HCEC 1CT (cell line): ENCODE measurements around the gene ESYT1.
"Not testable (repeated sequence)": the region's sequence is repeated elsewhere in the genome, so short reads cannot be mapped to it uniquely, and the experiment has no call there.

Experiments used
- DNase-seq: peaks from one replicate; pipeline ENCODE4 v3.0.0-alpha.2; 2017

Gene ESYT1

DNA sequence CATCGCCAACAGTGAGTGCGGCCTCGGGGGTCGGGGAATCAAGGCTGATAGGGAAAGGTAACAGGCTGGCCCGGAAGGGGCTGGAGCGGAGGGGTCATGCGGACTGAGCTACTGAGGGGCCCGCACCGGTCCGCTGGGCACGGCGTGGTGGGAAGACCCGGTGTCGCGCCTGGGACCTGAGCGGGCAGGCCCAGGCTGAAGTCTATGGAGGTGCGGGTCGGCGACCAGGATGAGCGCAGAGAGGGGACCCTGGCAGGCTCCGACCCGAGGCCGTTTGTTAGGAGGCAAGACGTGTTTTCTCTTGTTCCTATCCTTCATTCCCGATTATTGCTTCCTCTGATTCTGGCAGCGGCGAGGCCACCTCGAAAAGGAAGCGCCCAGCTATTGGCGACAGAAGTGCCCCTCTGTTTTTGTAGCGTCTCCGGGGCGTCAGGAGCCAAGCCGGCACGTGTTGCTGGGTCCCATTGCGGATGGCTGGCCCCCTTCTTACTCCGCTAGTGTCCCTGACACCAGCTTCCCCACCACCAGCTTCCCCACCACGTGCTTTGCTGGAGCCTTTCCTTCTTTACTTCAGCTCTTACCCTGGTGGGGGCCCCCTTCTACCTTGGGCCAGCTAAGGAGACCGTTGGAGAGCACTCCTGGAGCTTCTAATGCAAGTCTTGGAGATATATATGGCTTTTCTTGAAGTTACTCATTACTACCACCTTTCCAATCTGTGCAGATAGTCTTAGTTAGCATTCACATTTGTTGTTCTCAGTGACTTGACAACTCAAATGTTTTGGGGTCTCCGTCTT lies 23.1 kb upstream of the ESYT1 start:
- DNase-seq: peak; percentile 38

GRCh38 chr12:56105609-56105902 lies 22.5 kb upstream of the ESYT1 start:
- DNase-seq: no peak

DNA sequence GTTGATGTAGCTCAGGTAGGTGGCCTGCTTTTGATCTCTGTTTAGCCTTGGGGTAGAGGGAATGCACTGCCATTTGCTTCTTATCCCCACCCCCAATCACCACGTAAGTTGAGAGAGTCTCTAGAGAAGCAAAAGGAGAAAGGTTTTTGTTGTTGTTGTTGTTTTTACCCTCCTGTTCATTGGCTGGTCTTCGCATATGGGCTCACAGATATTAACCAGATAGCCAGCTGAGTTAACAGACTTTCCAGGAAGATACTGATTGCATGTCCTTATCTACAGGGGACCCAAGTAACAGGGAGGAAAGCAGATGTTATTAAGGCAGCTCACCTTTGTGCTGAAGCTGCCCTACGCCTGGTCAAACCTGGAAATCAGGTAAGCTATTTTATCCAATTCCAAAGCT lies 20.8 kb upstream of the ESYT1 start:
- DNase-seq: no peak

- DNase-seq: no peak
Observed at GRCh38 chr12:56110571-56110970, 17.5 kb upstream of the ESYT1 start.

DNA sequence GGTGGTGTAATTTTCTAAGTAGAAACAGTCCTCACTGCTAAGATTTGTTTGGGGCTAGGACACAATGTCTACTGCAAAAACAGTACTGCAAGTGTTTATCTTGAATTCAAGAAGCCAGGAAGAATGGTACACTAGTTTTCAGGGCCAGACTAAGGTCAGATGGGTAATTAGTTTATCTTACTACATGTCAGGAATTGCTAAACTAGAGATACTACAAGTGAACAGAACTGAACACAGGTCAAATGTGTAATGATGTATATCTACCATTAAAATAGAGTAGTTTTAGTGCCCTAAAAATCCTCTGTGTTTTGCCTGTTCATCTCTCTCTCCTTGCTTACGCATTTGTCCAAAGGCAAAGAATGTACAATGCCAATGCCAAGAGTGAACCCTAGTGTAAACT lies 14.0 kb upstream of the ESYT1 start:
- DNase-seq: no peak

DNA sequence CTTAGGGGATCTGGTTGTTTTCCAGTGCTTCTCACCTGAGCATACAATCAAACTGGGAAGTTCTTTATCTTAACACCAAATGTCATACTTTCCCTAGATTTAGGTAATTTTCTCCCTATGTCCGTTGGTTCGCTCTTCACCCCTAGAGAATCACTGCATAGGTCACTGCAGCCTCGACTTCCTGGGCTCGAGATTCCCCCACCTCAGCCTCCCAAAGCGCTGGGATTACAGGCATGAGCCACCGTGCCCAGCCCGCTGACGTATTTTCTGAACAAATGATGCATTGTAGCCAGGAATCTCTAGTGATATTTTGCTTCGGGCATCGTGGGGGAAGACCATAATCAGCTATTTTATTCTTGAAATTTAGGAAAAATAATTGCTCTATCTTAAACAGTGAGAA lies 12.7 kb upstream of the ESYT1 start:
- DNase-seq: no peak

DNA sequence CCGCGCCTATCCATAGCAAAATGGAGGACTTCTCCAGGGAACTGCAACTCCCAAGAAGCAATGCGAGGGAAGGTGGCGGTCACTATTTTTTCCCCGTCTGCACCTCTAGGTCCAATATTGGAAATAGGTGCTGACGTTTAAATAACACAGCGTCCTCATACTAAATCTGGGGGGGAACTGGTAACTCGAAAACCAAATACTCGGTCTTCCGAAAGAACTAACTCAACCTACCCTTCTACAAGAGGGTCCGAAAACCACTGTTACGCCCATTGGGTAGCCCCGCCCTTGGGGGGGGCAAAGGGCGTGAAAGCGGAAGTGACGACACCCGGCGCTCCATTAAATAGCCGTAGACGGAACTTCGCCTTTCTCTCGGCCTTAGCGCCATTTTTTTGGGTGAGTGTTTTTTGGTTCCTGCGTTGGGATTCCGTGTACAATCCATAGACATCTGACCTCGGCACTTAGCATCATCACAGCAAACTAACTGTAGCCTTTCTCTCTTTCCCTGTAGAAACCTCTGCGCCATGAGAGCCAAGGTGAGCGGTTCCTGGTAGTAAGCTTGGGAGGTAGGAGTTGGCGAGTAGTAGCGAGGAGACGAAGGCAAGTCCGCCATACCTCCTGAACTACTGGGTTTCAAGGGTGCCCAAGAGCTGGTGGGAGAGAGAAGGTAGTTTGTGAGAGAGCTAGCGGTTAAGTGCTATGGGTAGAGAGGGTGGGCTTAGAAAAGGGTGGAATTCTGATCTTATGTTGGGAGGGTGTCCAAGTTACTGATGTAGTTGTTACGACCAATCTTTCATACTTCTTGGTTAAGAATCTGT lies 11.6 kb upstream of the ESYT1 start, which contains the start of gene RPL41:
TSS of gene RPL41 (plus strand) at position 367 of the 815 bp plus-strand sequence.
- DNase-seq: peak; percentile 86

DNA sequence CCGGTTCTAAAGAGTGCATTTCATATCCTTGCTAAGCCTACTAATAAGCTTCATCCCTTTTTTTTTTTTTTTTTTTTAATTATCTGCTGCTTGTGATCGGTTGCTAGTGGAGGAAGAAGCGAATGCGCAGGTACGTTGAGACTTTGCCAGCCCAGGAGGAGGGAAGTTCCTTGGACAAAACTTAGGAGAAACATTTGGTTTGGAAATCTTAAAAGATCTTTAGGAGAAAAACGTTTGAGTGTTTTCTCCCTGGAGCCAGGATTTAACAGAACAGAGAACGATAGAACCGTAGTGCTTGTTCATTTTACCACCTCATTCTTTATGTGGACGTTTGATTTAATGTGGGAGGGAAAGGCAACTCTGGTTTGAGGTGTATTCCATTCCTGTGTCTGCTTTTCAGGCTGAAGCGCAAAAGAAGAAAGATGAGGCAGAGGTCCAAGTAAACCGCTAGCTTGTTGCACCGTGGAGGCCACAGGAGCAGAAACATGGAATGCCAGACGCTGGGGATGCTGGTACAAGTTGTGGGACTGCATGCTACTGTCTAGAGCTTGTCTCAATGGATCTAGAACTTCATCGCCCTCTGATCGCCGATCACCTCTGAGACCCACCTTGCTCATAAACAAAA lies 10.9 kb upstream of the ESYT1 start:
- DNase-seq: not testable (repeated sequence)

GRCh38 chr12:56117778-56118687 lies 10.0 kb upstream of the ESYT1 start, which contains the start of gene ZC3H10:
Gene ZC3H10, plus strand, starts transcription at chr12:56118266. Its CDS starts 2,297 bp downstream, at chr12:56120563.
- peak; percentile 100 for DNase-seq

GRCh38 chr12:56118688-56119357 lies 9.2 kb upstream of the ESYT1 start:
- DNase-seq: no peak

GRCh38 chr12:56119361-56119796 lies 8.7 kb upstream of the ESYT1 start:
- DNase-seq: peak; percentile 87

DNA sequence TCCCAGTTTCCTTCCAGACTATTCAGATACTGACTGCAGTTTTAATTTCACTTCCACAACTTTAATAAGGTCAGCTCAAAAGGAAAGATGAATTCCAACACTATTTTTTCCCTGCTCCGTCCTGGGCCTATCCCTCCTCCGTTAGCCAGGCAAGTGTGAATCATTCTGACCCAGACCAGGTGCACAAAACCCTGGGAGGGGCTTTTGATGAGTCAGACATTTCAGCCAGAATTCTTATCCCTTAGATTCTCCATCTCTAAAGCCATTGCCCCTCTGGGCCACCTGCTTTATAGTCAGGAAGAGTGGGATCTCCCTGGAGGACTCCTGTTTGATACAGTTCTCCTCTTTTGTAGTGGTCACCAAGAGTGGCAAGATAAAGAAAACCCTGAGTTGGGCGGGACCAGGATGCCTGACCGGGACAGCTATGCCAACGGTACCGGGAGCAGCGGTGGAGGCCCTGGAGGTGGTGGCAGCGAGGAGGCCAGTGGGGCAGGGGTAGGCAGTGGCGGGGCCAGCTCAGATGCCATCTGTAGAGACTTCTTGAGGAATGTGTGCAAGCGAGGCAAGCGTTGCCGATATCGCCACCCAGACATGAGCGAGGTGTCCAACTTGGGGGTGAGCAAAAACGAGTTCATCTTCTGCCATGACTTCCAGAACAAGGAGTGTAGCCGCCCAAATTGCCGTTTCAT lies 7.8 kb upstream of the ESYT1 start:
- no peak for DNase-seq

DNA sequence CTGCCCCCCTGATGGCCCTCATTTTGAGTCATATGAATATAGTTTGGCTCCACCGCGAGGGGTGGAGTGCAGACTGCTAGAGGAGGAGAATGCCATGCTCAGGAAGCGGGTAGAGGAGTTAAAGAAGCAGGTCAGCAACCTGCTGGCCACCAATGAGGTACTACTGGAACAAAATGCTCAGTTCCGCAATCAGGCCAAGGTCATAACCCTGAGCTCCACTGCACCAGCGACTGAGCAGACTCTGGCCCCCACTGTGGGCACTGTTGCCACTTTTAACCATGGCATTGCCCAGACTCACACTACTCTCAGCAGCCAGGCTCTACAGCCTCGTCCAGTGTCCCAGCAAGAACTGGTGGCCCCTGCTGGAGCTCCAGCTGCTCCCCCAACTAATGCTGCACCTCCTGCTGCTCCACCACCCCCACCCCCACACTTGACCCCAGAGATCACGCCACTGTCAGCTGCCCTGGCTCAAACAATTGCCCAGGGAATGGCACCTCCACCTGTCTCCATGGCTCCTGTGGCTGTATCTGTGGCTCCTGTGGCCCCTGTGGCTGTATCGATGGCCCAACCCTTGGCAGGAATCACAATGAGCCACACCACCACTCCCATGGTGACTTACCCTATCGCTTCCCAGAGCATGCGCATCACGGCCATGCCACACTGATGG lies 6.7 kb upstream of the ESYT1 start:
- no peak for DNase-seq

- DNase-seq: no peak
Observed at GRCh38 chr12:56122637-56123036, 5.4 kb upstream of the ESYT1 start.

DNA sequence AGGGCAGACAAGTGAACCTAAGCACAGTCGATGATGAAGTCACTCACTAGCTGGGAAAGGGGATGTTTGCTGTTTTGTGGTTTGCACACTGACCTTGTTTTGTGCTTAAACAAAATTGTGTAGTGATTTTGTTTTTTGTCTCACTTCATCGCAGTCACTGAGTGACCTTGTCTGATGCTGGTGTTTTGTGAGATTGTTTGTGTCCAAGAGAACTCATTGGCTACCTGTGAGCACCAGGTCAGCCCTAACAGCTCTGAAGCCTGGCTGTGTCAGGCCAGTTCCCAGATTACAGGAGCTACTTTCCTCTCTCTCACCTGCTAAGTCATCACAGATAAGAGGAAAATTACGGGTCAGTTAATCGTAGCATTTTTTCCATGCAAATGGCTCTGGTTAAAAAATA lies 3.9 kb upstream of the ESYT1 start:
- DNase-seq: no peak

GRCh38 chr12:56126732-56127239 lies 1.3 kb upstream of the ESYT1 start:
- DNase-seq: no peak

- DNase-seq: no peak
Observed at GRCh38 chr12:56127485-56127887, 581 bp upstream of the ESYT1 start.

GRCh38 chr12:56128670-56129205 lies 671 bp downstream of the ESYT1 start:
- DNase-seq: peak; percentile 22

- peak; percentile 26 for DNase-seq
Observed at GRCh38 chr12:56129206-56129941, 1.3 kb downstream of the ESYT1 start.
